Colonic mucosa (tissue), 4 donors: ENCODE measurements around the gene SOX6. TPM values are rescaled to one million over a fixed set of nuclear protein-coding genes. Genes with fewer than 3 reads are reported as not detected.

Experiments
- DNase-seq: peaks from one replicate; pipeline ENCODE4 v3.0.0-alpha.2; 2020
- H3K27ac ChIP-seq: fragments of 200-600 bp; one replicate; pipeline ENCODE4 v1.8.0; 2021
- H3K27me3 ChIP-seq: fragments of 200-600 bp; one replicate; pipeline ENCODE4 v1.8.0; 2021
- H3K36me3 ChIP-seq: fragments of 200-600 bp; one replicate; pipeline ENCODE4 v1.8.0; 2021
- H3K4me1 ChIP-seq: fragments of 200-600 bp; one replicate; pipeline ENCODE4 v1.8.0; 2021; ENCODE audit warnings: mild to moderate bottlenecking
- H3K4me3 ChIP-seq: fragments of 200-600 bp; one replicate; pipeline ENCODE4 v1.8.0; 2021
- H3K9ac ChIP-seq, 2 donors: one replicate each; pipeline ENCODE4 v1.7.0; 2013; ENCODE audit warnings: control low read depth in 2 of 2, low read depth in 2 of 2, low read length in 2 of 2
- H3K9me3 ChIP-seq: fragments of 200-600 bp; one replicate; pipeline ENCODE4 v1.8.0; 2021
- intact Hi-C: fragments of 100-400 bp; cut with DNase I; formaldehyde crosslinking; loops from one replicate; pipeline ENCODE4 v1.14.1; 2022
- total RNA-seq, 2 donors: library from RNA; stranded (reverse); fragmentation: NEBNext Ultra II Directional in 1 of 2; extraction: Animal tissue kit (Norgen Biotek cat#: 25700) in 1 of 2; gene quantifications; one replicate each; pipeline ENCODE4 v1.2.1, GENCODE V29; 2021
- TF ChIP-seq, protein P1 (sequence below): fragments of 200-600 bp; IDR thresholded peaks from one replicate; pipeline ENCODE4 v1.8.0; 2022; ENCODE audit warnings: antibody characterized with exemption, mild to moderate bottlenecking
- donor health status: healthy.
- donor health status: DM: no; HTN: no; CAD: no.
- donor health status: DM: no; HTN: no; CAD: no.

SOX6 gene
- total RNA-seq, 2 donors from 2014 or later = 2.1 to 3.0 TPM

DNA sequence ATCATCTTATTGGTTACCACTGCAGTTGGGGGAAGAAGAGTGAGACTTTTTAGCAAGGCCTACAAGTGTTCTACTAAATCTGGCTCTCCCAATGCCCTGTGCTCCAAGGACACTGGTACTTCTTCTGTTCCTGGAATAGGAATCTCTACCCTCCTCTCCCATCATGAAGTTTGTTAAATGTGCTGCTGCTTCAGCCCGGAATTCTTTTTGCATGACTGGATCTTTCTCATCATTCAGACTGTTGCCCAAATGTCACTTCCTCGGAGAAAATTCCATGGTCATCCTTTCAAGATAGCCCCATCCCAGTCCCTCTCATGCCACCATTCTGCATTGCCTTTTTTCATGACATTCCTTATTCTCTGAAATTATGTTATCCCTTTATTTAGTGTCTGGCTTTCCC, 400.8 kb downstream of the SOX6 start:
- H3K27ac ChIP-seq = no peak overlapping the region
- H3K4me3 ChIP-seq = no peak overlapping the region
- no peaks in the 10 kb centered on the region for H3K27me3 ChIP-seq
- intact Hi-C loops = no loop called here
- TF ChIP-seq, protein P1, sequence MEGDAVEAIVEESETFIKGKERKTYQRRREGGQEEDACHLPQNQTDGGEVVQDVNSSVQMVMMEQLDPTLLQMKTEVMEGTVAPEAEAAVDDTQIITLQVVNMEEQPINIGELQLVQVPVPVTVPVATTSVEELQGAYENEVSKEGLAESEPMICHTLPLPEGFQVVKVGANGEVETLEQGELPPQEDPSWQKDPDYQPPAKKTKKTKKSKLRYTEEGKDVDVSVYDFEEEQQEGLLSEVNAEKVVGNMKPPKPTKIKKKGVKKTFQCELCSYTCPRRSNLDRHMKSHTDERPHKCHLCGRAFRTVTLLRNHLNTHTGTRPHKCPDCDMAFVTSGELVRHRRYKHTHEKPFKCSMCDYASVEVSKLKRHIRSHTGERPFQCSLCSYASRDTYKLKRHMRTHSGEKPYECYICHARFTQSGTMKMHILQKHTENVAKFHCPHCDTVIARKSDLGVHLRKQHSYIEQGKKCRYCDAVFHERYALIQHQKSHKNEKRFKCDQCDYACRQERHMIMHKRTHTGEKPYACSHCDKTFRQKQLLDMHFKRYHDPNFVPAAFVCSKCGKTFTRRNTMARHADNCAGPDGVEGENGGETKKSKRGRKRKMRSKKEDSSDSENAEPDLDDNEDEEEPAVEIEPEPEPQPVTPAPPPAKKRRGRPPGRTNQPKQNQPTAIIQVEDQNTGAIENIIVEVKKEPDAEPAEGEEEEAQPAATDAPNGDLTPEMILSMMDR = no peak
- no peaks in the 10 kb centered on the region for H3K36me3 ChIP-seq
- no peak for DNase-seq
- no peaks in the 10 kb centered on the region for H3K4me1 ChIP-seq
- no peaks in the 10 kb centered on the region for H3K9me3 ChIP-seq
- no peak overlapping the region for H3K9ac ChIP-seq

DNA sequence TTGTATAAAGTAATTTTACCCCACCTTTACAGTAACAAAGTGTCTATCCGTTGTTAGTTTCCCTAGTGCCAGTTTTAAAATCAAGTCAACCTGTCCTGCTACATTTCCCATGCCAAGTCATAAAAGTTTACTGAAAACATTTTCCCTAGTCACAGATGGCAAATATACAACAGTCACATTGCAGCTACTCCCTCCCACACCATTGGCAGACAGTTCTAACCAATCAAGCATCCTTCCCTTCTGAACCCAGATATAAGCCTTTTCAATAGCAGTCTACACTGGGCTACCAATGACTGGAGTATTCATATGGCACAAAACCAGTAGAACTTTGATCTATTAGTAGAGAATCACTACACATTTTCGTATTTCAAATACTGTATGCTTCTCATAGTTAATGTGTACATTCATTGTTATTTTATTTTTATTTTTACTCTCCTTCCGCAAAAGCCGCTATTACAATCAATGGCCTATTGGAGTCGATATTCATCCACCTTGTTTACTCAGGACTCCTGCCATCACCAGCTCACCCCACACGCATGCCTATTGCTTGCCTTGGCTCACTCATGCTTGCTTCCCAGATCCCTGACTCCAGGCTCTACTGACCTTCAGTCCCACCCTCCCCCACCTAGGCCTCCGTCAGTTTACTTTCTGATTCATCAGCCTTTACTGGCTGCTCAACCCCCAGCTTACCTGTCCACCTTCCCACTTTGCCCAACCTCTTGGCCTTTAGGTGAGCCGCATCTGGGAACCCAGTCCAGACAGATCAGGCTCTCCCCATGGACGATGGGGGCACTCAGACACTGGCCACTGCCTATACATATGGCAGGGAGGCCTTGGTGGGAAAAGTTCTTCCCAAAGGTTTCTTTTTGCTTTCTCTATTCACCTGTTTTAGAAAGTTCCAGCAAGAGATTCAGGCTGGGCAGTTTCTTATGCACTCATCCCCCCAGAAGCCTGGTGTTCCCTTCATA, 408.4 kb downstream of the SOX6 start:
- no peaks in the 10 kb centered on the region for H3K36me3 ChIP-seq
- H3K27ac ChIP-seq = no peak overlapping the region
- DNase-seq = no peak
- H3K4me3 ChIP-seq = no peak overlapping the region
- H3K9ac ChIP-seq = no peak overlapping the region
- intact Hi-C loops = no loop called here
- TF ChIP-seq, protein P1 = no peak
- H3K9me3 ChIP-seq = no peaks in the 10 kb centered on the region
- no peaks in the 10 kb centered on the region for H3K27me3 ChIP-seq
- H3K4me1 ChIP-seq = no peaks in the 10 kb centered on the region

DNA sequence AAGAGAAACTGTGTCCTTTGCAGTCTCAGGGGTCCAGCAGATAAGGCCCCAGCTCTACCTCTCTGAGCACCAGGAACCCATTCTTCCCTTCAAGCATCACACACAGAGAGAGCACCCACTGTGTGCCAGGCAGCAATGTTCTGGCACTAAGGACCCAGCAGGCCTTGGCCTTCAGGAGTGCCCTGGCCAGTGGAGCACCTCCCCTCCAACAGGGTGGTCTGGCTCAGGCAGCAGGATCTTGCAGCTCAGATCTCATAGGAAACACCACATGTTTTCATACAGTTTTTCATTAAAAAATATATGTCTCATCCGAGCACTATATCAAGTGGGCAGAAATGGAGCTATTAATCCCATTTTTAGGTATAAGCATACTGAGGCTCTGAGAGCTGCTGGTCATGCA, 410.6 kb downstream of the SOX6 start:
- Histone ChIP-seq H3K27ac (no peak overlapping the region), H3K9ac (no peak overlapping the region), H3K36me3 (no peaks in the 10 kb centered on the region), H3K27me3 (no peaks in the 10 kb centered on the region), H3K9me3 (no peaks in the 10 kb centered on the region), H3K4me1 (no peaks in the 10 kb centered on the region), H3K4me3 (no peak overlapping the region)
- TF ChIP-seq, protein P1 = no peak
- intact Hi-C loops = no loop called here
- DNase-seq = no peak

- Histone ChIP-seq H3K4me3 (no peak overlapping the region), H3K9ac (no peak overlapping the region), H3K27ac (no peak overlapping the region), H3K9me3 (no peaks in the 10 kb centered on the region), H3K36me3 (no peaks in the 10 kb centered on the region), H3K27me3 (no peaks in the 10 kb centered on the region), H3K4me1 (no peaks in the 10 kb centered on the region)
- DNase-seq = no peak
- intact Hi-C loops = no loop called here
- TF ChIP-seq, protein P1 = no peak
These were observed 411.9 kb downstream of the SOX6 start for GRCh38 chr11:15944460-15944859.

DNA sequence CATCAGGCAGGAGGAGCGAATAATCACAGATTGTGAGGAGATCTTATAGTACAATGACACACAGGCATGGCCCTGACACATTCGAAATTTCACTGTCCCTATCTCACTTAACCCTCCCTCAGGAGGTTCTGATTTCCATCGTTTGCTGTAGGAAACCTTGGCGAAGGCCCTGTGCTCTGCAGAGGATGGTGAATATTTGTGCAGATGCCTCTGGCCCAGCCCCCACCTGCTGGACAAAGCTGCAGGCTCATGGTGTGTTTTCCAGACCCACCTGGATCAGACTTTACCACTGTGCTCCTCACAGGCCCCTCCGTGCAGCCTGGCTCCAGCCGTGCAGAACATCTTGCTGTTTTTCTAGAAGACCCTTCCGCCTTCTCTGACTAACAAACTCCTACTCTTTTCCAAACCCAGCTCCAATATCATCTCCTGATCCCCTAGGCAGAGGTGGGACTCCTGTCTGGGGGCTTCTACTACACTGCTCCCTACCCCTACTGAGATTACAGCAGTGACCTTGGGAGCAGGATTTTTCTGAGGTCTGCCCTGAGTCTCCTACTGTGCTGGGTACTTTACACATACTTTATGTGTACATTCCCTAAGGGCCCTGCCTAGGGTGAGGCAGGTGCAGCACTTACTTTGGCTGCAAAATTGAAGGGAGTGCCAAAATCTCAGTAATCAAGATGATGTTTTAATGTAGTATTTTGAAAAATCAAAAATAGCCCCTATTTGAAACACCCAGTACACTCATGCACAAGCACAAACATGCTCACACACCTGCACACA, 412.7 kb downstream of the SOX6 start:
- intact Hi-C loops = no loop called here
- TF ChIP-seq, protein P1 = no peak
- no peaks in the 10 kb centered on the region for H3K4me1 ChIP-seq

More for the DNA sequence above, 412.7 kb downstream of the SOX6 start:
- H3K27me3 ChIP-seq = no peaks in the 10 kb centered on the region
- no peak for DNase-seq
- H3K27ac ChIP-seq = no peak overlapping the region
- no peak overlapping the region for H3K4me3 ChIP-seq
- no peak overlapping the region for H3K9ac ChIP-seq
- no peaks in the 10 kb centered on the region for H3K36me3 ChIP-seq
- H3K9me3 ChIP-seq = no peaks in the 10 kb centered on the region
